Bronchial epithelial cell (primary cell): Measurements from ENCODE around the gene SLC25A21. TPM values are rescaled to one million over a fixed set of nuclear protein-coding genes. Genes with fewer than 3 reads are reported as not detected.
"Not testable (repeated sequence)": the region's sequence is repeated elsewhere in the genome, so short reads cannot be mapped to it uniquely, and the experiment has no call there.

Experiments used
- DNase-seq: peaks from one replicate; pipeline ENCODE4 v3.0.0-alpha.2; 2010; ENCODE audit warnings: low read depth
- FAIRE-seq: peaks from 2 replicates; lab custom pipeline; 2011; peaks lifted over from hg19 to GRCh38; lab: Jason Lieb, UNC
- H3K27me3 ChIP-seq: 2 replicates; pipeline ENCODE4 v1.5.1; 2011; ENCODE audit warnings: low read length; ENCODE audit not compliant: control insufficient read depth, insufficient read depth
- H3K36me3 ChIP-seq: 2 replicates; pipeline ENCODE4 v1.5.1; 2011; ENCODE audit warnings: low read length; ENCODE audit not compliant: control insufficient read depth, insufficient read depth
- H3K4me3 ChIP-seq: 2 replicates; pipeline ENCODE4 v1.5.1; 2011; ENCODE audit warnings: mild to moderate bottlenecking, low read depth, low read length, control low read depth
- CTCF ChIP-seq: IDR thresholded peaks from 2 replicates; pipeline ENCODE4 v1.5.1; 2011; ENCODE audit warnings: mild to moderate bottlenecking, moderate library complexity, low read length, control low read depth, inconsistent platforms; ENCODE audit not compliant: insufficient read depth, severe bottlenecking
- total RNA-seq: library from RNA; depleted of rRNA; stranded (reverse); fragments of >200 nt; gene quantifications from 2 replicates; pipeline ENCODE4 v1.2.1, GENCODE V29; 2014

SLC25A21 gene
- total RNA-seq, 1 donor from 2014 or later: 0.53 TPM

- Histone ChIP-seq H3K36me3 (no peaks in the 10 kb centered on the region), H3K27me3 (no peaks in the 10 kb centered on the region), H3K4me3 (no peak overlapping the region)
- TF ChIP-seq CTCF: no peak
- FAIRE-seq (no peak), DNase-seq (no peak)
These were observed 469.9 kb downstream of the SLC25A21 start for GRCh38 chr14:36702474-36702873.

GRCh38 chr14:36701132-36701531 lies 471.3 kb downstream of the SLC25A21 start:
- no peaks in the 10 kb centered on the region for H3K36me3 ChIP-seq
- H3K27me3 ChIP-seq: no peaks in the 10 kb centered on the region
- no peak for TF ChIP-seq CTCF
- FAIRE-seq: no peak
- no peak overlapping the region for H3K4me3 ChIP-seq
- DNase-seq: no peak

- H3K4me3 ChIP-seq: no peak overlapping the region
- FAIRE-seq (no peak), DNase-seq (no peak)
- no peaks in the 10 kb centered on the region for H3K27me3 ChIP-seq
- no peak for TF ChIP-seq CTCF
- H3K36me3 ChIP-seq: no peaks in the 10 kb centered on the region
These were observed 471.8 kb downstream of the SLC25A21 start for GRCh38 chr14:36700651-36701050.

GRCh38 chr14:36699420-36699819 lies 473.0 kb downstream of the SLC25A21 start:
- not testable (repeated sequence) for FAIRE-seq

GRCh38 chr14:36690311-36691040 lies 481.9 kb downstream of the SLC25A21 start:
- peak; percentile 82 for DNase-seq
- no peaks in the 10 kb centered on the region for H3K27me3 ChIP-seq
- TF ChIP-seq CTCF: no peak
- H3K4me3 ChIP-seq: no peak overlapping the region
- no peaks in the 10 kb centered on the region for H3K36me3 ChIP-seq
- no peak for FAIRE-seq

More at GRCh38 chr14:36699420-36699819, 473.0 kb downstream of the SLC25A21 start:
- DNase-seq, H3K4me3 ChIP-seq, H3K36me3 ChIP-seq, H3K27me3 ChIP-seq: not testable (repeated sequence)

- FAIRE-seq (no peak), DNase-seq (no peak)
- Histone ChIP-seq H3K27me3 (no peaks in the 10 kb centered on the region), H3K4me3 (no peak overlapping the region), H3K36me3 (no peaks in the 10 kb centered on the region)
- no peak for TF ChIP-seq CTCF
These were observed 487.5 kb downstream of the SLC25A21 start for GRCh38 chr14:36684946-36685345.
